ENCODE data around the gene CDCA5.
"Not testable (repeated sequence)": the region's sequence is repeated elsewhere in the genome, so short reads cannot be mapped to it uniquely, and the experiment has no call there.

CDCA5 gene

GRCh38 chr11:65118891-65119669 lies 35.2 kb upstream of the CDCA5 start:
- not testable (repeated sequence) for DNase-seq (ENCODE audit: low spot score)

- DNase-seq (ENCODE audit: low spot score) = no peak
Observed at GRCh38 chr11:65118097-65118837, 34.4 kb upstream of the CDCA5 start.

- DNase-seq (ENCODE audit: low spot score) = peak; percentile 100
Observed at GRCh38 chr11:65117206-65118096, 33.6 kb upstream of the CDCA5 start, which contains the start of gene ZNHIT2. ZNHIT2 (minus strand) TSS chr11:65117701; CDS start chr11:65117653, 48 bp downstream.

GRCh38 chr11:65116370-65117205 lies 32.7 kb upstream of the CDCA5 start:
- peak; percentile 74 for DNase-seq (ENCODE audit: low spot score)

GRCh38 chr11:65115361-65116082 lies 31.7 kb upstream of the CDCA5 start:
- DNase-seq (ENCODE audit: low spot score) = no peak

GRCh38 chr11:65114538-65115171 lies 30.8 kb upstream of the CDCA5 start:
- DNase-seq (ENCODE audit: low spot score) = no peak

GRCh38 chr11:65113839-65114238 lies 30.0 kb upstream of the CDCA5 start:
- DNase-seq (ENCODE audit: low spot score) = no peak

- DNase-seq (ENCODE audit: low spot score) = no peak
Observed at GRCh38 chr11:65113361-65113756, 29.5 kb upstream of the CDCA5 start.

- peak; percentile 75 for DNase-seq (ENCODE audit: low spot score)
Observed at GRCh38 chr11:65112546-65113360, 28.9 kb upstream of the CDCA5 start.

- peak; percentile 96 for DNase-seq (ENCODE audit: low spot score)
Observed at GRCh38 chr11:65111744-65112545, 28.1 kb upstream of the CDCA5 start, which contains the start of gene TM7SF2. TM7SF2 (plus strand) TSS chr11:65111872; CDS start chr11:65112016, 144 bp downstream.

GRCh38 chr11:65111159-65111743 lies 27.4 kb upstream of the CDCA5 start:
- no peak for DNase-seq (ENCODE audit: low spot score)

GRCh38 chr11:65110354-65110861 lies 26.6 kb upstream of the CDCA5 start:
- peak; percentile 95 for DNase-seq (ENCODE audit: low spot score)

GRCh38 chr11:65109231-65110198 lies 25.7 kb upstream of the CDCA5 start:
- no peak for DNase-seq (ENCODE audit: low spot score)

- DNase-seq (ENCODE audit: low spot score) = no peak
Observed at GRCh38 chr11:65108469-65109123, 24.8 kb upstream of the CDCA5 start.

GRCh38 chr11:65107751-65108468 lies 24.1 kb upstream of the CDCA5 start:
- DNase-seq (ENCODE audit: low spot score) = no peak
